ENCODE measurements around the gene BRD4.

BRD4 gene

DNA sequence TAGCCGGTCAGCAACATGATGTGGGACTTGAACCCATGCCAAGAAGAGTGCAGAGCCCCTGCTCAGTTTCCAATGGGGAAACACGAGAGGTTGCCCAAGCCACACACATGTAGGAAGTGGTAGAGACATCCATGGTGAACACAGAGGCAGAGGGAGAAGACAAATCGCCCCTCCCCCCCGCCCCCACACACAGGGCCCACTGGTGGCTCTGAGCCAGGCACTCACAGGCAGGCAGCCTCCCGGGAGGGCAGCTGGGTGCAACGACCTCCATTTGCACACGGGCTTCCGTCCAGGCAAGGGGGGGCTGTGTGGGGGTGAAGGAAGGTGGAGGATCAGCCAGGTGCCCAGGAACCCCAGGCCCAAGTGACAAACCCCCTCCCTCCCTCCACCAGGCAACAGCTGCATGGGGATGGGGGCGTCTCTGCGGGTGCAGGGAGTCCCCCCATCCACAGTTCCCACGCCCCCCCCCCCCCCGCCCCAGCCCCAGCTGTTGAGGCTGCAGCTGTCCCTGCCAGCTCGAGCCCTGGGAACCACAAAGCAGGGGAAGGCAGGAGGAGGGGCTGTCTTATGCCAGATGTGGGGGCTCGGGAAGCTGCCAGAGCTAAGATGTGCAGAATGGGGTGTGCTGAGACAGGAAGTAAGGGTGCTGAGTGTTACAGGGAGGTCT lies 134.9 kb downstream of the BRD4 start:
- H3K4me3 ChIP-seq (ENCODE audit: low read length) = no peak overlapping the region
- DNase-seq (ENCODE audit: low read depth) = no peak
- no peak for TF ChIP-seq CTCF (conservative IDR thresholded peaks at IDR 0.05; ENCODE audit: low read depth, low read length)

- H3K4me3 ChIP-seq (ENCODE audit: low read length) = no peak overlapping the region
- DNase-seq (ENCODE audit: low read depth) = no peak
- no peak for TF ChIP-seq CTCF (conservative IDR thresholded peaks at IDR 0.05; ENCODE audit: low read depth, low read length)
Observed at GRCh38 chr19:15196360-15197005, 135.9 kb downstream of the BRD4 start.

DNA sequence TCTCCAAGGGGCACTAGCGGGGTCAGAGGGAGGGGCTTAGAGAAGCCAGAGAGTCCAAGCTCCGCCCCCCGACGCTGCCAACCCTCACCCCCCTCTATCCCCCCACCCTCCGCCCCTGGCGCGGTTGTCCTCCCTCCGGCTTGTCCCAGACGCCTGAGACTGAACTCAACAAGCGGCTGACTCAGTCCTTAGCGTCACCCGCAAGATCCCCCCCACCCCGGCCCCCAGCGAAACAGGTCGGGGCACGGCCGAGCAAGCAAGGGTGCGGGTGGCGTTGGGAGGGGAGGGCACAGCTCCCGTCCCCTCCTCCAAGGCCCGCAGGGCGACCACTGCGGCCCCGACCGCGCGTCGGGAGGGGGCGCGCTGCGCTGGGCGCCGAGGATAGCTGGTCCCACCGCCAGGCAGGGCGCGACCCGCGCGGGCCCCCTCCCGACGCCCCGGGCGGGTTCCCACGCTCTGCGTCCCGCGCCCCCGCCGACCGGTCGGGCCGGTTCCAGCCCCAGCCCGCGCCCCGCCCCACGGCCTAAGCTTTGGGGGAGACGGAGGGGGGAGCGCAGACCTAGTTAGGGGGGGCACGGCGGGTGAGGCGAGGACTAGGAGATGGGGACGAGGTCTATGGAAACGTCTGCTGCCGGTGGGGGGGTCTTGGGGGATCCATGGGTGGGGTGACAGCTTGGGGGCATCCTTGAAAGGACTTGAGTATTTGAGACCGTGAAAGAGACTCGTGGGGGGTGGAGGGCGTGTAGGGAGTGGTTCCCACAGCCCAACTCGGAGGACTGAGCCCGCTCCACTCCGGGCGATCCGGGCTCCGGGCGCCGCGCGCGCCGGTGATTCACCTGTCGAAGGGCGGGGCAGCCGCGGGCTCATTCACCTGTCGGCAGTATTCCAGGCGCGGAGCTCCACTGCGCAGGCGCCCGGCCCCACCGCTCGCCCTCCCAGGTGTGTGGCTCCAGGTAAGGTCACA lies 136.7 kb downstream of the BRD4 start:
- peak; percentile 16 for DNase-seq (ENCODE audit: low read depth)
- peak; percentile 31 for TF ChIP-seq CTCF (conservative IDR thresholded peaks at IDR 0.05; ENCODE audit: low read depth, low read length)
- peak overlapping the region; percentile 41 for H3K4me3 ChIP-seq (ENCODE audit: low read length)

- TF ChIP-seq CTCF (conservative IDR thresholded peaks at IDR 0.05; ENCODE audit: low read depth, low read length) = no peak
- no peak for DNase-seq (ENCODE audit: low read depth)
- H3K4me3 ChIP-seq (ENCODE audit: low read length) = peak overlapping the region; percentile 41
Observed at GRCh38 chr19:15194938-15195337, 137.4 kb downstream of the BRD4 start.

GRCh38 chr19:15191982-15192381 lies 140.4 kb downstream of the BRD4 start:
- no peak overlapping the region for H3K4me3 ChIP-seq (ENCODE audit: low read length)
- no peak for DNase-seq (ENCODE audit: low read depth)
- no peak for TF ChIP-seq CTCF (conservative IDR thresholded peaks at IDR 0.05; ENCODE audit: low read depth, low read length)

DNA sequence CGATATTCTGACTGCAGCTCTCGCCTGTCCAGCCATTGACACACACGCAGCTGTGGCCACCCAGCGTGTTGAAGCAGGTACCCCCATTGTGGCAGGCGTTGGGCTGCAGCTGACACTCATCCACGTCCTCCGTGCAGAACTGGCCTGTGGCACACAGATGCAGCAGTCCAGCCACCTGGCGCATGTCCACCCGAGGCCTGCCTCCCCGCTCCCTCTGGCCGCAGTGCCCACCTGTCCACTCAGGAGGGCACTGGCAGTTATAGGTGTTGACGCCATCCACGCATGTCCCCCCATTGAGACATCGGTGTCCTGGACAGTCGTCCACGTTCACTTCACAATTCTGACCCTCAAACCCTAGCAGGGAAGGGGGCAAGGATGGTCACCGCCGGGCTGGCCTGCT lies 140.8 kb downstream of the BRD4 start:
- no peak overlapping the region for H3K4me3 ChIP-seq (ENCODE audit: low read length)
- no peak for TF ChIP-seq CTCF (conservative IDR thresholded peaks at IDR 0.05; ENCODE audit: low read depth, low read length)
- no peak for DNase-seq (ENCODE audit: low read depth)

All from retinal pigment epithelial cell (primary cell).